ENCODE measurements around the gene TUBA3C.
"Not testable (repeated sequence)": the region's sequence is repeated elsewhere in the genome, so short reads cannot be mapped to it uniquely, and the experiment has no call there.

The TUBA3C gene

GRCh38 chr13:19176981-19177776 is 4.4 kb downstream of the TUBA3C start:
- H3K9ac ChIP-seq (ENCODE audit: low read depth, low read length); H3K36me3 ChIP-seq (ENCODE audit: insufficient read depth, low read length); H3K4me1 ChIP-seq (ENCODE audit: insufficient read depth, low read length); H3K9me3 ChIP-seq (ENCODE audit: control insufficient read depth, insufficient read depth, low read length): not testable (repeated sequence)

GRCh38 chr13:19173752-19174151 is 7.9 kb downstream of the TUBA3C start:
- H3K9me3 ChIP-seq (ENCODE audit: control insufficient read depth, insufficient read depth, low read length): no peaks in the 10 kb centered on the region
- no peak overlapping the region for H3K9ac ChIP-seq (ENCODE audit: low read depth, low read length)
- no peaks in the 10 kb centered on the region for H3K36me3 ChIP-seq (ENCODE audit: insufficient read depth, low read length)
- no peaks in the 10 kb centered on the region for H3K4me1 ChIP-seq (ENCODE audit: insufficient read depth, low read length)

- no peak overlapping the region for H3K9ac ChIP-seq (ENCODE audit: low read depth, low read length)
- H3K9me3 ChIP-seq (ENCODE audit: control insufficient read depth, insufficient read depth, low read length): no peaks in the 10 kb centered on the region
- no peaks in the 10 kb centered on the region for H3K36me3 ChIP-seq (ENCODE audit: insufficient read depth, low read length)
- no peaks in the 10 kb centered on the region for H3K4me1 ChIP-seq (ENCODE audit: insufficient read depth, low read length)
Observed at GRCh38 chr13:19172647-19173030, 9.0 kb downstream of the TUBA3C start.

- Histone ChIP-seq H3K9me3 (ENCODE audit: control insufficient read depth, insufficient read depth, low read length) (no peaks in the 10 kb centered on the region), H3K9ac (ENCODE audit: low read depth, low read length) (no peak overlapping the region), H3K36me3 (ENCODE audit: insufficient read depth, low read length) (no peaks in the 10 kb centered on the region), H3K4me1 (ENCODE audit: insufficient read depth, low read length) (no peaks in the 10 kb centered on the region)
Observed at GRCh38 chr13:19172007-19172646, 9.5 kb downstream of the TUBA3C start.

GRCh38 chr13:19171563-19171962 is 10.1 kb downstream of the TUBA3C start:
- no peak overlapping the region for H3K9ac ChIP-seq (ENCODE audit: low read depth, low read length)
- H3K36me3 ChIP-seq (ENCODE audit: insufficient read depth, low read length): no peaks in the 10 kb centered on the region
- no peaks in the 10 kb centered on the region for H3K4me1 ChIP-seq (ENCODE audit: insufficient read depth, low read length)
- no peaks in the 10 kb centered on the region for H3K9me3 ChIP-seq (ENCODE audit: control insufficient read depth, insufficient read depth, low read length)

- Histone ChIP-seq H3K4me1 (ENCODE audit: insufficient read depth, low read length) (no peaks in the 10 kb centered on the region), H3K9ac (ENCODE audit: low read depth, low read length) (no peak overlapping the region), H3K36me3 (ENCODE audit: insufficient read depth, low read length) (no peaks in the 10 kb centered on the region), H3K9me3 (ENCODE audit: control insufficient read depth, insufficient read depth, low read length) (no peaks in the 10 kb centered on the region)
Observed at GRCh38 chr13:19169991-19170390, 11.6 kb downstream of the TUBA3C start.

GRCh38 chr13:19169496-19169895 is 12.1 kb downstream of the TUBA3C start:
- Histone ChIP-seq H3K4me1 (ENCODE audit: insufficient read depth, low read length) (no peaks in the 10 kb centered on the region), H3K9ac (ENCODE audit: low read depth, low read length) (no peak overlapping the region), H3K36me3 (ENCODE audit: insufficient read depth, low read length) (no peaks in the 10 kb centered on the region), H3K9me3 (ENCODE audit: control insufficient read depth, insufficient read depth, low read length) (no peaks in the 10 kb centered on the region)

- H3K36me3 ChIP-seq (ENCODE audit: insufficient read depth, low read length): no peaks in the 10 kb centered on the region
- H3K4me1 ChIP-seq (ENCODE audit: insufficient read depth, low read length): no peaks in the 10 kb centered on the region
- no peaks in the 10 kb centered on the region for H3K9me3 ChIP-seq (ENCODE audit: control insufficient read depth, insufficient read depth, low read length)
- no peak overlapping the region for H3K9ac ChIP-seq (ENCODE audit: low read depth, low read length)
Observed at GRCh38 chr13:19161308-19161707, 20.3 kb downstream of the TUBA3C start.

- H3K4me1 ChIP-seq (ENCODE audit: insufficient read depth, low read length): no peaks in the 10 kb centered on the region
- H3K36me3 ChIP-seq (ENCODE audit: insufficient read depth, low read length): no peaks in the 10 kb centered on the region
- no peak overlapping the region for H3K9ac ChIP-seq (ENCODE audit: low read depth, low read length)
- H3K9me3 ChIP-seq (ENCODE audit: control insufficient read depth, insufficient read depth, low read length): no peaks in the 10 kb centered on the region
Observed at GRCh38 chr13:19159761-19160420, 21.7 kb downstream of the TUBA3C start.

- Histone ChIP-seq H3K9ac (ENCODE audit: low read depth, low read length) (no peak overlapping the region), H3K9me3 (ENCODE audit: control insufficient read depth, insufficient read depth, low read length) (no peaks in the 10 kb centered on the region), H3K36me3 (ENCODE audit: insufficient read depth, low read length) (no peaks in the 10 kb centered on the region), H3K4me1 (ENCODE audit: insufficient read depth, low read length) (no peaks in the 10 kb centered on the region)
Observed at GRCh38 chr13:19159181-19159580, 22.4 kb downstream of the TUBA3C start.

- no peaks in the 10 kb centered on the region for H3K36me3 ChIP-seq (ENCODE audit: insufficient read depth, low read length)
- H3K9me3 ChIP-seq (ENCODE audit: control insufficient read depth, insufficient read depth, low read length): no peaks in the 10 kb centered on the region
- H3K4me1 ChIP-seq (ENCODE audit: insufficient read depth, low read length): no peaks in the 10 kb centered on the region
- H3K9ac ChIP-seq (ENCODE audit: low read depth, low read length): no peak overlapping the region
Observed at GRCh38 chr13:19158526-19159174, 23.0 kb downstream of the TUBA3C start.

GRCh38 chr13:19158006-19158405 is 23.6 kb downstream of the TUBA3C start:
- Histone ChIP-seq H3K4me1 (ENCODE audit: insufficient read depth, low read length) (no peaks in the 10 kb centered on the region), H3K9me3 (ENCODE audit: control insufficient read depth, insufficient read depth, low read length) (no peaks in the 10 kb centered on the region), H3K36me3 (ENCODE audit: insufficient read depth, low read length) (no peaks in the 10 kb centered on the region), H3K9ac (ENCODE audit: low read depth, low read length) (no peak overlapping the region)

GRCh38 chr13:19157461-19157860 is 24.2 kb downstream of the TUBA3C start:
- H3K9me3 ChIP-seq (ENCODE audit: control insufficient read depth, insufficient read depth, low read length): no peaks in the 10 kb centered on the region
- H3K4me1 ChIP-seq (ENCODE audit: insufficient read depth, low read length): no peaks in the 10 kb centered on the region
- no peaks in the 10 kb centered on the region for H3K36me3 ChIP-seq (ENCODE audit: insufficient read depth, low read length)
- no peak overlapping the region for H3K9ac ChIP-seq (ENCODE audit: low read depth, low read length)

GRCh38 chr13:19156013-19156825 is 25.4 kb downstream of the TUBA3C start:
- Histone ChIP-seq H3K9me3 (ENCODE audit: control insufficient read depth, insufficient read depth, low read length) (no peaks in the 10 kb centered on the region), H3K4me1 (ENCODE audit: insufficient read depth, low read length) (no peaks in the 10 kb centered on the region), H3K36me3 (ENCODE audit: insufficient read depth, low read length) (no peaks in the 10 kb centered on the region)

More at GRCh38 chr13:19156013-19156825, 25.4 kb downstream of the TUBA3C start:
- H3K9ac ChIP-seq (ENCODE audit: low read depth, low read length): no peak overlapping the region
